CD4-positive, alpha-beta T cell treated with Interleukin-2 at 100 ng/mL for 4 hours (primary cell): ENCODE measurements around the gene GAL3ST3.
"Not testable (repeated sequence)": the region's sequence is repeated elsewhere in the genome, so short reads cannot be mapped to it uniquely, and the experiment has no call there.

ENCODE experiments used
- DNase-seq: peaks from one replicate; pipeline ENCODE4 v3.0.0-alpha.2; 2020; ENCODE audit warnings: low spot score

GAL3ST3 gene

GRCh38 chr11:66012946-66013761 is 35.8 kb downstream of the GAL3ST3 start:
- no peak for DNase-seq

DNA sequence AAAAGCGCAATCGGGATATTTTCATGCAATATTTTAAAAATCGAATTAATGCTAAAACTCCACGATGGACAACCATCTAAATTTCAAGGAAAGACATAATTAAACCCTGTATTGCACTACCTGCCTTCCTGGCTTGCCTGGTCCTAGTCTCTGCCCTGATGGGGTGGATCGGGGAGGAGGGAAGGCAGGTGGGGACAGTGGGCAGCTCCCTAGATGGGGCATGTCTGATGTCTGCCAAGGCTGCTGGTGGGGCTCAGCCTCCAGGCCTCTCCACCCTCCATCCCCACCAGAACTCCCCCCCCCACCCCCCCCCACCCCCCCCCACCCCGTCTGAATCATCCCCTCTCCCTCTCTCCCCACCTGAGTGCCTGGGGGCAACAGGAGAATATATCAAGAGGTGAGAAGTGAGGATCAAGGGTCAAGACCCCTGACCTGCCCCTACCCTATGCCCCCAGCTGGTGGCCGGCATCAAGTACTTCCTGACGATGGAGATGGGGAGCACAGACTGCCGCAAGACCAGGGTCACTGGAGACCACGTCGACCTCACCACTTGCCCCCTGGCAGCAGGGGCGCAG is 36.5 kb downstream of the GAL3ST3 start:
- no peak for DNase-seq

DNA sequence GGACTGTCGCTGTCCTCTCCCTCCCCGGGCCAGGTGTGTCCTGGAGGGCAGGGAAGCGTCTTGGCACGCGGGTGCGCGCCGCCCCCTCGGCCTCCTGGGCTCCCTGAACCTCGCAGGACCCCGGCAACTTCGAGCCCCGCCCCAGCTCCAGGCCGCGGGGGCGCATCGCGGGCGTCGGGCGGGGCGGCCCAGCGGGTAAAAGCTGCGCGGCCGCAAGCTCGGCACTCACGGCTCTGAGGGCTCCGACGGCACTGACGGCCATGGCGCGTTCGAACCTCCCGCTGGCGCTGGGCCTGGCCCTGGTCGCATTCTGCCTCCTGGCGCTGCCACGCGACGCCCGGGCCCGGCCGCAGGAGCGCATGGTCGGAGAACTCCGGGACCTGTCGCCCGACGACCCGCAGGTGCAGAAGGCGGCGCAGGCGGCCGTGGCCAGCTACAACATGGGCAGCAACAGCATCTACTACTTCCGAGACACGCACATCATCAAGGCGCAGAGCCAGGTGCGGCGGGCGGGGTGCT is 37.1 kb downstream of the GAL3ST3 start, which contains the start of gene CST6:
TSS of gene CST6 (plus strand) at position 224 of the 519 bp plus-strand sequence. CDS start at position 261, 37 bp downstream.
- DNase-seq, result no peak

DNA sequence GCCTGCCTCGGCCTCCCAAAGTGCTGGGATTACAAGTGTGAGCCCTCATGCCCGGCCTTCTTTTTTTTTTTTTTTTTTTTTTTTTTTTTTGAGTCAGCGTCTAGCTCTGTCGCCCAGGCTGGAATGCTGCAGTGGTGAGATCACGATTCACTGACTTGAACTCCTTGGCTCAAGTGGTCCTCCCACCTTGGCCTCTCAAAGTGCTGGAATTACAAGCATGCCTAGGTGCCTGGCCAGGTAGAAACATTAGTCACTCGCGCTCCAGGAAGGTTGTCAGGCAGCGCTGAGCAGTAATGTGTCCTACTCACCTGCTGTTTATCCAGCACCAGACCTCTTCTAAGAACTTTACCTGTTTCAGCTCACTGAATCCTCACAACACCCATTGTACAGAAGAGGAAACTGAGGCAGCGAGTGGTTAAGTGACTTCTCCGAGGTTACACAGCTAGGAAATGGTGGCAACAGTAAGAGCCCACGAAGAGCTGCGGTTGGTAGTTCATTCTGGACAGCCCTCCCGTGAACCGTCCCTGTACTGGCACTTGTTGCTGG is 37.6 kb downstream of the GAL3ST3 start:
- no peak for DNase-seq

DNA sequence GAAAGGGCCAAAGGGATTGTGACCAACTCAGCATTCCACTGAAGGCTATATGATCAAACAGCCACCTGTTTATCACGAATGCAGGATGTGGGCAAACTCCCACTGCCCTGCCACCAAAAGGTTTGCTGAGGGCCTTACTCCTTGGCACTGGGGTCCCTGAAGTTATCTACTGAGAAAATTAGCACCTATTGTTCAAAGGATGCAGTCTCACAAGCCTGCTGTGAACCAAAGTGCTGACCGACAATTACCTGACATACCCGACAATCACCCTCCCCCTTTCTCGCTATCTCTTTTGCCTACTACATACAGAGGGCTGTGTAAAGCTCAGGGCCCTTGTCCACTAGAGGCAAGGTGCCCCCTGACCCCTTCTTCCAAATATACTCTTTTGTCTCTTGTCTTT is 38.9 kb downstream of the GAL3ST3 start:
- DNase-seq, result not testable (repeated sequence)

GRCh38 chr11:66008468-66009101 is 40.4 kb downstream of the GAL3ST3 start:
- no peak for DNase-seq

- DNase-seq, result no peak
Observed at GRCh38 chr11:66008095-66008467, 40.9 kb downstream of the GAL3ST3 start.

GRCh38 chr11:66007201-66007634 is 41.7 kb downstream of the GAL3ST3 start:
- DNase-seq, result no peak

DNA sequence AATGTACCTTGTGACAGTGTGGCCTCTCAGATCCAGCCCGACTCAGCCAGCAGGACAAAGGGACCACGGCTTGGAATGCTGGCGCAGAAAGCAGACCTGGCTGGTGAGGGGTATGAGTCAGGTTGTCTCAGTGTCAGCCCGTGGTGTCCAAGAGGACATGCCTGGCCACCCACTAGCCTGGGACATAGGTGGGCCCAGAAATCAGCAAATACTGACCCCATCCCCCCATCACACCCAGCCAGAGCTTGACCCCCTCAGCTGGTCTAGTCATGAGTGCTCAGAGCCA is 42.1 kb downstream of the GAL3ST3 start:
- no peak for DNase-seq

GRCh38 chr11:66006134-66006890 is 42.6 kb downstream of the GAL3ST3 start:
- no peak for DNase-seq

DNA sequence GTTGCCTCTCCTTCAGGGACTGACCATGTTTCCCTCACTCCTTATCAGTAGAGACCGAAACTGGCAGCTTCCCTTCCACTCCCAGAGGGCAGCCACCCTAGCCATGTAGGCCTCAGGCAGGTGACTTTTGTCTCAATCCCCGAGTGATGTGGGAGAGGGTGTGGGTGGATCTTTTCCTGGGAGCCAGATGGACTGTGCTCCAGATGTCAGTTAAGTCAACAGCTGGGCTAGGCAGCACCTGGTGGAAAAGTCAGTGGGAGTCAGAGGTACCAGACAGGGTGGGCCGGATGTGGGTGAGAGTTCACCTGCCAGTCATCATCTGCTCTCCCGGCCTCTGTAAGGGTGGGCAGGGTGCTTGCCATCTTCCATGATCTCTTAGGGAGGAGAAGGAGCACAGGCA is 44.8 kb downstream of the GAL3ST3 start:
- no peak for DNase-seq

GRCh38 chr11:66003291-66003690 is 45.7 kb downstream of the GAL3ST3 start:
- DNase-seq, result no peak

DNA sequence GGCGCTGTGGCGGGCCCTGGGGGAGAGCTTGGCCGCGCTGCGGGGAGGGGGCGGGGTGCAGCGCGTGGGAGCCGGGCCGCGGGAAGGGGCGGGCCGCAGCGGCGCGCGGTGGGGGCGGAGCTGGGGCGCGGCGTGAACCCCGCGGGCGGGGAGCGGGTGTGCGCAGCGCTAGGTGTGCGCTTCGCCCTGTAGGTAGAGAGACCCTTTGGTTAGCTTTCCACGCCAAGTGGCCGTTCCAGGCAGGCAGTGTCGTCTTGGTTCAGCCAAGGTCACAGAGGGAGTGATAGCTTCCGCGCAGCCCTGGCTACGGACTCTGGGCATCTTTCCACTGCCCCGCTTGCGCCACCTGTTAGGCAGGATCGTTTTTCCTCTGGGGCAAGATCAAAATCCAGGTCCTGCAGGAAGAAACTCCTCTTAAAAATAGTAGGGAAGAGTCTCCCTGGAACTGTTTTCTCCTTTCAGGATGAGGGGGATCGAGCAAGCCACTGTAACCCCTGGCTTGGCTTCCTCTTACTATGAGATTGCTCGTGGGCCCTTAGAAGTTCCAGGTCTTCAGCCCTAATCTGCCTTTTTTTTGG is 46.2 kb downstream of the GAL3ST3 start:
- DNase-seq, result peak; percentile 59

DNA sequence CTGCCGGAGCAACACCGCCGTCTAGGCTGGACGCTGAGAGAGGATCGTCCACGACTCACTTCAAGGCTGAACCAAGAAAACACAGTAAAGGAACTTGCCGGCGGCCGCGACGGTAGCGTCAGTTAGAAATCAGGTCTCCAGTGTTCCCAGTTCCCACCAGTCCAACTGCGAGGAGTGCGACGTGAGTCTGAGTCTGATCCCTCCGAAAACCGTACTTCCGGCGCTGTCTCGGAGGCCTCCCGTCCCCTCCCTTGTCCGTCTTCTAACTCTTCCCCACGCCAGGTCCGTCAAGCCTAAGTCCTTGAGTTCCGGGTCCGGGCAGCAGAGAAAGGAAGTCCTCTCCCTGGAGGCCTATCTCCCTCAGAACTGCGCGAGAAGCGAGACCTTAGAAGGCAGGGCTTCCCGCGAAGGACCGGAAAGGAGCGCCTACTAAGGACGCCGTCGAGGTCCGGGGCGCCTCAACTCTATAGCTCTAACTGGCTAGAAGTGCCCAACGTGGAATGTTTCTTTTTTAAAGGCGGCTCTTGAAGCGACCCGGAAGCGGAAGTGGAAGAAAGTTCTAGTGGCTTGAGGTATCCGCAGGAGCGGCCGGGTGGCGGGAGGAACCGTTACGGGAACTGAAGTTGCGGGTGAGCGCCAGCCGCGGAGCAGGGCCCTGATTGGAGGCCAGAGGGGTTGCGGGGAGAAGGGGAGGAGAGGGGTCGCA is 46.9 kb downstream of the GAL3ST3 start, which contains the start of the genes BANF1 and EIF1AD:
TSS of gene BANF1 (plus strand) at position 562 of the 706 bp plus-strand sequence. CDS start 748 bp downstream, outside the sequence.
TSS of gene EIF1AD (minus strand) at position 216 of the 706 bp plus-strand sequence. CDS start 1,768 bp downstream, outside the sequence.
- DNase-seq, result peak; percentile 96

- no peak for DNase-seq
Observed at GRCh38 chr11:65997286-65997685, 51.7 kb downstream of the GAL3ST3 start.

- no peak for DNase-seq
Observed at GRCh38 chr11:65992056-65992455, 56.9 kb downstream of the GAL3ST3 start.
